GM19395 (cell line): Measurements from ENCODE around the gene HS6ST2.

Experiments
- ATAC-seq: cut with Tn5 transposase; IDR thresholded peaks from one replicate; pipeline ENCODE4 v1.9.1; 2021; ENCODE audit warnings: mild to moderate bottlenecking, moderate library complexity; ENCODE audit not compliant: unreplicated experiment

The HS6ST2 gene

DNA sequence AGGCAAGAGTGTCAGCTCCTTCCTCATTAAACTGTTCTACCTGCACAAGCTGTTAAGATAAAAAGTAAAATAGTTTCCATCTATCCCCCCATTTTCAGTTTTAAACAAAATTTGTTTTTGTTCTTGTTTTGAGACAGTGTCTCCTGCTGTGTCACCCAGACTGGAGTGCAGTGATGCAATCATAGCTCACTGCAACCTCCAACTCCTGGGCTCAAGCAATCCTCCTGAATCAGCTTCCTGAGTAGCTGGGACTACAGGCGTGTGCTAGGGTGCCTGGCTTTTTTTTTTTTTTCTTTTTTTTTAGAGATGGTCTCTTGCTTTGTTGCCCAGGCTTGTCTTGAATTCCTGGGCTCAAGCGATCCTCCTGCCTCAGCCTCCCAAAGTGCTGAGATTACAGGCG lies 105.4 kb downstream of the HS6ST2 start:
- no peak for ATAC-seq

DNA sequence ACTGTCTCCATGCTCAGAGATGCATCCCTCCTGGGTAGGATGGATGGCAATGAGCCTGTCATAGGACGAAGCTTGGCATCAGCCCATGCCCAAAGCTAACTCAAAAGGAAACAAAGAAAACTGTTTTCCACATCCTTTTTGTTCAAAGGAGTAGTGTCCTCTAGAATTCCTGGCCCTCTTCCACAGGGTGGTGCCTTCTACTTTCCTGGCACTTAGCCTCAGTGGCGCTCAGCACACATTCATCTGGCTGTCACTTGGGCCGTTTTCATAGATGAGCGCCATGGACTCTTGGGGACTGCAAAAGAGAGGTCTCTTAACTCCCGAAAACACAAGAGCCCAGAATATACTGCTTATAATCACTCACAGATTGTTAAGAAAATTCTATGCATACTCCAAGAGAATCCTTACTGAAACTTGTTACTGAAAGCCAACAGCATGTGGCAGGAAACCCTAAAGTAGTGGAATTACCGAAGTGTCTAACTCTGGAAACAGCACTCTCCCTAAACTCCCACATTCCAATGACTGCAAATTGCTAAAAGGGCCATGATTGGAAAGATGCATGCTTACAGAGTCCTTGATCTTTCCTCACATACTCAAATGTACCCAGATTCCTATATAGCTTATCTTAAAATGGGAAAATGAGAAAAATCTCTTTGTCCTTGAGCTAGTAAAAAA lies 110.0 kb downstream of the HS6ST2 start:
- ATAC-seq = no peak

DNA sequence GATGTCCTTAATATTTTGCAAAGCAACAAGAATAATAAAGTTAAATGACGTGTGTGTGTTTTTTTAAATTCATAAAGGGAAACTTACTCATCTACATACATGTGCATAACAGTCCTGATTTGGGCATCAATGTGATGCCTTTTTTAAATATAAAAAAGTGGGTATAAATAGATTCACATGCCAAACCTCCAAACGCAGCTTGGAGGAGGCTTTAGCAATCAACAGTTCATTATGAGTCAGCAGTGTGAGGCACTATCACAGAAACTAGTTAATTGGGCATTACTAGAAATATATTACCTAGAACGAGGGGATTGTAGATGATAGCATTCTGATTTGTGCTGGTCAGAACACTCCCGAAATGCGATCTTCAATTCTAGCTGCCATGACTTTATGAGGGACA lies 115.1 kb downstream of the HS6ST2 start:
- ATAC-seq = no peak

DNA sequence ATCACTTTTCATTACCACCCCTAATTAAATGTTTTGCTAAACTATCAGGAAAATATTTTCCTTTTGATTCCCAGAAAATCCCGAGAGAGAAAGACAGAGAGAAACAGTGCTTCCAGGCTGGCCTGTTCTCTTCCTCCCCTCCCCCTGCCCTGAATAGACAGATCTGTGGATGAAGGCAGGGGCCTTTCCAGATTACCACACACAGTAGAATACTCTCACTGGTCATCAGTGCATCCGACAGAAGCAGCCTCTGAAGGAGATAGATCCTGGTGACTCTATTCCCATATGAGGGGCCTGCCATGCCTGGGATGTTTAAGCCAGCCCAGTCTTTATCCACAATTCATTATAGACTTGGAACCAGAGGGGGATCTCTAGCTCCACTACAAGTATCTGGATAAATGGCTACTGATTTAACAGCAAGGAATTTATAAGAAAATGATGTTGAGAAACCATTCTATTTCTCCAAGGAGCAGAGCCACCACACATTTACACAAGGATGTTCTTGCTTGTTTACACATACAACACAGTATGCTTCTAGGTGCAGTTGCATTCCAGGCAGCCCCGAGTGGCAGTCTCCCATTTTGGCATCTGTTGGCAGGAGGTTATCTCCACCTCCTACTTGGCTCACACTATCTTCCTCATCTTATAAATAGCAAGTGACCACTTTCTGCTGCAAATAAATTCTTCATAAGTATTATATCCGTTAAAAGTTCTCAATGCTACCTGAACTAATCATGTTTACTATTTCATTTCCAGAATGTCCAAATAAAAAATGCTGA lies 115.8 kb downstream of the HS6ST2 start:
- no peak for ATAC-seq

- ATAC-seq = no peak
Observed at GRCh38 chrX:132837967-132838366, 120.5 kb downstream of the HS6ST2 start.

DNA sequence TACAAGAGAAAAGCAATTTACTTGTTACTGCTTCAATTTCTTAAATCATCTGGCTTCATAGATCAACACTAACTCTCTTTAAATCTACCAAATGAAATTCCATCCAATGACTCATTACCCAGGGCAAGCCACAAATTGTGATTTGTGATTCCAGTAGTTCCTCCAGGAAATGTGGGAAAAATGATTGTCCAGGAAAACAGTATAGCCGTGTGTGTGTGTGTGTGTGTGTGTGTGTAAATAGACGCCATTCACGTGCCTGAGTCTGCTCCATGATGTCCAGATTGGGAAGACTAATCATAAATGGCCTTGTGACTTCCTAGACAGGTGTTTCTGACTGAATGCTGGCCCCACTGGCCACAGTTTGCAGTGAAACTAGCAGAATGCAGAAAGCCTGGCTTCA lies 121.3 kb downstream of the HS6ST2 start:
- no peak for ATAC-seq

- ATAC-seq = no peak
Observed at GRCh38 chrX:132836471-132836870, 122.0 kb downstream of the HS6ST2 start.

GRCh38 chrX:132834741-132835140 lies 123.7 kb downstream of the HS6ST2 start:
- ATAC-seq = no peak

DNA sequence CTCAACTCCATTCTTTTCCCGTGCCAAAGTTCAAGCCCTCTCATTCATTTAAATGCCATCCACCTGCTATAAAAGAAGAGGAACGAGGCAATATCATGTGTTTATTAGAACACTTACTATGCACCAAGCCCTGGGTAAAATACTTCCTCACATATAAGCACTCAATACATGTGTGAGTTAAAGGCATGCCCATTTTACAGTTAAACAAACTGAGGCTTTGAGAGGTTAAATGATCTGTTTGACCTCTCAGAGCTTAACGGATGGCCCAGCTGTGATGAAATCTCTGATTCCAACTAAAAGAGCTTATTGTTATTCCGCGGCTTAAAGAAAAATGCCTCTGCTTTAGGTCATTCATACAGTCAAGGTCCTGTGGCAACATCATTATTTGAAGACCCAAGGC lies 124.3 kb downstream of the HS6ST2 start:
- ATAC-seq = no peak

- no peak for ATAC-seq
Observed at GRCh38 chrX:132833373-132833772, 125.1 kb downstream of the HS6ST2 start.

DNA sequence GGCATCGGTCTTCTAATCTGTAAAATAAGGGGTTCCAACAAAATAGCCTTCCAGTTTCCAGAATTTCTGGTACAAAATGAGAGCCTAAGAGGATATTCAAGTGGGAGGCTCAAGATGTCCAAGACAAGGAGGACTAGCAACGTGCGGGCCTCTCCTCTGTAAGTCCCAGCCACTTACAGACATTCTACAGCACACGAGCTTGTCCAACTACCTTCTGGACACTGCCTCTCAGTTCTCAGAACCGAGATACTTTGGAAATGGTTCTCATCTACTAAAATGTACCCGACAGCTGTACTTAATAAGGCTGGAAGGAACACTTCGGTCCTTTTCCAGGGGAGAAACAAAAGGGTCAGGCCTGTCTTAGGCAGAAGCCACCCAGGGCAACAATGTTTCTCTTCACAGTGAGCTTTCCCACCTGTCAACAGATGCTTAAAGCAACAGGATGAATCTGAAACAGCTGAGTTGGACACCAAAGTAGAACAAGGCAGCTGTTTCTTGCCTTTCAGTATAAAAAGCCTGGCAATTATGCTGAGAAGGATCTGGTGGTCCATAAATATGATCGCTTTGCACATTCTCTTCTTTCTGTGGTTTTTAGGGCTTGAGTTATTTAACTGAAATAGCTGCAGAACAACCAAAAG lies 127.0 kb downstream of the HS6ST2 start:
- no peak for ATAC-seq

DNA sequence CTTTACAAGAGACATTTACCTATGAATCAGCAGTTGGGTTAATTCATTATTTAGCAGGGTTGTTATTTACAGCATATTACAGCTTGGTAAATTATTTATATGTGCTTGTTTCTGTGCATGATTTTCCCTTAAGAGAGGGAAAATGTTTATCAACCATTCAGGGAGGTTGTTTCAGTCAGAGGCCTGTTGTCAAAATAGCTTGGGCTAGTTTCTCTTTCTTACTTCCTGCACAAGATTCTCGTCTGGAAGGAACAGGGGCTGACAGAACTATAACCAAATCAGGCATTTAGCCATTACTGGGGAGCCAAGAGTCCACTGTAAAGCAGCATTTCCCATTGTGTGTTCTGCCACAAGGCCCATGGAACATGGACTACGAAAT lies 135.8 kb downstream of the HS6ST2 start:
- ATAC-seq = no peak

GRCh38 chrX:132821974-132822633 lies 136.3 kb downstream of the HS6ST2 start:
- ATAC-seq = no peak

GRCh38 chrX:132820675-132821074 lies 137.8 kb downstream of the HS6ST2 start:
- ATAC-seq = no peak

DNA sequence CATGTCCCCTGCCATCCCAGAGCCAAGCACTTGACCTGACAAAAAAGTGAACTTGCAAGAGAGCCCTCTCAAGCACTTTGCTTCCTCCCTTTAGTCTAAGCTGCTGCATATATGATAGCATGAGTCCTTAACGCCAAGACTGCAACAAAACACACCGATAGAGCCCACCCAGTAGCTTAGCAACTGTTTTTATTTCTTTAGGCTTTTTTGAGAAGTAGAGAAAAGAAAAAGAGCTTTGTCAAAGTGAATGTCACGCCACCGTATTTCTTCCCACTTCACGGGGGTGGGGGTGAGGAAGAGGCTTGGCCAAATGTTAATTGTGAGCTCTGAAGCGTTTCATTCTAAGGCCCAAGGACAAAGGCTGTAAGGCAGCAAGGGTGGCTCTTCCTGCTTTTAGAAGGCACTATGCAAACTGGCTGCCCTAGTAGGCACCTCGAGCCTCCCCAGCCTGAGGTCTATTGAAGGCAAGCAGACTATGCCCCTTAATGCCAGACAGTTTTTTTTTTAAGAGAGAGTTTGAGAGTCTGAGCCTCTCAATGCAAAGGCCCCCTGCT lies 138.6 kb downstream of the HS6ST2 start:
- ATAC-seq = no peak

GRCh38 chrX:132818638-132819037 lies 139.8 kb downstream of the HS6ST2 start:
- no peak for ATAC-seq

- no peak for ATAC-seq
Observed at GRCh38 chrX:132815643-132816042, 142.8 kb downstream of the HS6ST2 start.

DNA sequence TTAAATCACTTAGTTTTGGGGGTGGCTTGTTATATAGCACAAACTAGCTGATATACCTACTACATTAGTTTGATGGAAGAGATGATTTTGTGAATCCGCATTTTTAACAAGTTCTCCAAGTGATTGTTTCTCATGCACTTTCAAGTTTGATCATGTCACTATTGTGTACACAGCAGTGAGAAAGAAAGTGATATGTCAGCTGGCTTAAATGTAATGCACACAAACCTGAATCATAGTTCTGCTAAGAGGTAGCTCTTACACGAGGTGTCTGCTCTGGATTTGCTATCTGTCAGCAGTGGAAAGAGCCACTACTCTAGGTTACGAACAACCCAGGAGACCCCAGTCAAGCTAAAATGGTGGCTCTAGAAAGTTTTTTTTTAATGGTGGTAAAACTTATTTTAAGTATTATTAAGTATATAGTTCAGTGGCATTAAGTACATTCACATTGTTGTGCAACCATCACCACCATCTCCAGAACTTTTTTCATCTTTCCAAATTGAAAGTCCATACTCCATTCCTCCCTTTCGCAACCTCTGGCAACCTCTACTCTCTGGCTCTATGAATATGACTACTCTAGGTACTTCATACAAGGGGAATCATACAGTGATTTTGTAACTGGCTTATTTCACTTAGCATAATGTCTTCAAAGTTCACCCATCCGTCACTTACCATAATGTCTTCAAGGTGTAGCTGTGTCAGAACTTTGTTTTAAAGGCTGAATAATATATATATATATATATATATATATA lies 147.3 kb downstream of the HS6ST2 start:
- no peak for ATAC-seq

DNA sequence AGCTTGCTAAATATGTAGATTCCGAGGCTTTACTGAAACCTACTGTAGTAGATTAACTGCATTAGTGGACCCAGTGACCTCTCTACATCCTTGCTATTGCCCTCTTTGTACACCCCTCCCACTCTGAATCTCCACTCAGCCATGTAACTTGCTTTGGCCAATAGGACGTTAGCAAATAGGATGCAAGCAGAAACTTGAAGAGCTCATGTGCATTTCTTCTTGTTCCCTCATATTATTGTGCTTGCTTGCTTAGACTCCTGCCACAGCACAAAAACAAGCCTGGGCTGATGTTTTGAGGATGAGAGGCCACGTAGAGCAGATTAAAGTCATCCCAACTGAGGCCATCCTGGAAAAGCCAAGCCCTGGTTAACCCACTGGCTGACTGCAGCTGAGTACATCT lies 147.9 kb downstream of the HS6ST2 start:
- no peak for ATAC-seq

DNA sequence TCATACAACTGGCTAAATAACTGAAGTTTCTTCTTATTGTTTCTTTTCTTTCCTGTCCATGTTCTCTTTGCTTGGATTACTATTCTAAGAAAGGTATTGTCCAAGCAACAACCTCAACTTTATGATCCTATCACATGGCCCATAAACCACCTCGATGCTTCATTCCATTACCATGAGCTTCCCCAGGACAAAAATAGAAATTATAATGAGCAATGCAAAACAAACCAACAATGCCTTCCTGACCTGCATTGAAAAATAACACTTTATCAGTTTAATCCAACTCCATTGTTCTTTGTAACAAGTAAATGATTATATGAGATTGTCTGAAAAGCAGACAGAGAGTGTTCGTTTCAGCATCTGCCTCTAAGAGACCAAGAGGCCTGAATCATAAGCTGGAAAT lies 148.8 kb downstream of the HS6ST2 start:
- ATAC-seq = no peak
